Epithelial cell of proximal tubule (primary cell): ENCODE data around the gene FADS2. TPM values are rescaled to one million over a fixed set of nuclear protein-coding genes. Genes with fewer than 3 reads are reported as not detected.

ENCODE experiments used
- DNase-seq: peaks from one replicate; pipeline ENCODE4 v3.0.0-alpha.2; 2011; ENCODE audit warnings: low read depth
- H3K4me3 ChIP-seq: 2 replicates; pipeline ENCODE4 v1.5.1; 2011; ENCODE audit warnings: low read depth, mild to moderate bottlenecking, low read length
- total RNA-seq: library from RNA; depleted of rRNA; stranded (reverse); fragments of >200 nt; gene quantifications from 2 replicates; pipeline ENCODE4 v1.2.3, GENCODE V29; 2015
- TF ChIP-seq, protein P1 (sequence below): conservative IDR thresholded peaks from 2 replicates; pipeline ENCODE4 v1.5.1; 2012; ENCODE audit warnings: low read depth, mild to moderate bottlenecking, low read length

The FADS2 gene
- total RNA-seq, 1 donor from 2014 or later = 169 TPM

GRCh38 chr11:61898247-61898582 is 70.1 kb downstream of the FADS2 start:
- H3K4me3 ChIP-seq = no peak overlapping the region
- TF ChIP-seq, protein P1, sequence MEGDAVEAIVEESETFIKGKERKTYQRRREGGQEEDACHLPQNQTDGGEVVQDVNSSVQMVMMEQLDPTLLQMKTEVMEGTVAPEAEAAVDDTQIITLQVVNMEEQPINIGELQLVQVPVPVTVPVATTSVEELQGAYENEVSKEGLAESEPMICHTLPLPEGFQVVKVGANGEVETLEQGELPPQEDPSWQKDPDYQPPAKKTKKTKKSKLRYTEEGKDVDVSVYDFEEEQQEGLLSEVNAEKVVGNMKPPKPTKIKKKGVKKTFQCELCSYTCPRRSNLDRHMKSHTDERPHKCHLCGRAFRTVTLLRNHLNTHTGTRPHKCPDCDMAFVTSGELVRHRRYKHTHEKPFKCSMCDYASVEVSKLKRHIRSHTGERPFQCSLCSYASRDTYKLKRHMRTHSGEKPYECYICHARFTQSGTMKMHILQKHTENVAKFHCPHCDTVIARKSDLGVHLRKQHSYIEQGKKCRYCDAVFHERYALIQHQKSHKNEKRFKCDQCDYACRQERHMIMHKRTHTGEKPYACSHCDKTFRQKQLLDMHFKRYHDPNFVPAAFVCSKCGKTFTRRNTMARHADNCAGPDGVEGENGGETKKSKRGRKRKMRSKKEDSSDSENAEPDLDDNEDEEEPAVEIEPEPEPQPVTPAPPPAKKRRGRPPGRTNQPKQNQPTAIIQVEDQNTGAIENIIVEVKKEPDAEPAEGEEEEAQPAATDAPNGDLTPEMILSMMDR = no peak
- DNase-seq = no peak

DNA sequence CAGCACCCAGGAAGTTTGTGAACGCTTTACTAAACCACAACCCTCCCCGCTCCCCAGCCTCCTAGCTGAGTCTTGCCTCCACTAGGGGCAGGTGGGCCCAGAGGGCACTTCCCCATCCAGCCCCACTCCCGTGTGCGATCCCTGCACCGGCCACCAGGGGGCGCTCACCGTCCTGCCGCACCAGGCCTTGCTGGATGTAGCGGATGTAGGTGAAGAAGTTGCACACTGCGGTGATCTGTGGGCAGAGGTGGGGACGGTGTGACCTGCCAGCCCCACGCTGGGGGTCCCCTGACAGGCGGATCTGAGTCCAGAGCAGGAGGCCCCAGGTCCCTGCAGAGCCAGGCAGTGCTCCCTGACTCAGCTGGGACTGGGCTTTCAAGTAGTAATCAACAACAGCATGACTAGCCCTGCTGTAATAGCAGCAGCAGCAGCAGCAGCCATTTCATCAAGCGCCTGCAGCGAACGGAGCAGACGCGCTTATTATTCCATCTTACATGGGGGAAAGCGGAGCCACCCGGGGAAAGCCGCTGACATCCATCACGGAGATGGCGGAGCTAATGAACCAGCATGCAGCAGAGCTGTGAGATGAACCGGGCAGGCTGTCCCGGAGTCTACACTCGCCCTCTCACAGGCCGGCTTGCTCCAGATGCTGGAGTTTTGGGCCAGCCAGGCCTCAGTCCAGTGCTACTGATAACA is 71.2 kb downstream of the FADS2 start:
- DNase-seq = no peak
- TF ChIP-seq, protein P1 = peak; percentile 97
- H3K4me3 ChIP-seq = no peak overlapping the region

- no peak for DNase-seq
- TF ChIP-seq, protein P1 = no peak
- no peak overlapping the region for H3K4me3 ChIP-seq
These were observed 72.2 kb downstream of the FADS2 start for GRCh38 chr11:61900251-61900650.

DNA sequence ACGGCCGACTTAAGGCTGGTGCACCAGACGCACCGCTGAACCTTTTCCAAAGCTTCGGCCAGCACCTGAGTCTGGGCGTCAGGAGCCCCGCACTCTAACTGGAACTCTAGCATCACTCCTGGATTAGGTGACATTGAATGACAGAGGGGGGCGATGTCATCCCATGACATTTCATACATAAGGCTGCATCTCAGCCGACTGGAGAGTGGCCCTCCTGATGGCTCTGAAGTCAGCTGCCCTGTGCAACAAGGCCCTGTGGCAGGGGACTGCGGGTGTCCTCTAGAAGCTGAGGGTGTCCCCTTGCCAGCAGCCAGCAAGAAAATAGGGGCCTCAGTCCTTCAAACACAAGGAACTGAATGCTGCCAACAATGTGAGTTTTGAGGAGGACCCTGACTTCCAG is 73.3 kb downstream of the FADS2 start:
- TF ChIP-seq, protein P1 = no peak
- DNase-seq = no peak
- no peak overlapping the region for H3K4me3 ChIP-seq

- no peak for DNase-seq
- TF ChIP-seq, protein P1 = no peak
- no peak overlapping the region for H3K4me3 ChIP-seq
These were observed 74.2 kb downstream of the FADS2 start for GRCh38 chr11:61902313-61902712.

DNA sequence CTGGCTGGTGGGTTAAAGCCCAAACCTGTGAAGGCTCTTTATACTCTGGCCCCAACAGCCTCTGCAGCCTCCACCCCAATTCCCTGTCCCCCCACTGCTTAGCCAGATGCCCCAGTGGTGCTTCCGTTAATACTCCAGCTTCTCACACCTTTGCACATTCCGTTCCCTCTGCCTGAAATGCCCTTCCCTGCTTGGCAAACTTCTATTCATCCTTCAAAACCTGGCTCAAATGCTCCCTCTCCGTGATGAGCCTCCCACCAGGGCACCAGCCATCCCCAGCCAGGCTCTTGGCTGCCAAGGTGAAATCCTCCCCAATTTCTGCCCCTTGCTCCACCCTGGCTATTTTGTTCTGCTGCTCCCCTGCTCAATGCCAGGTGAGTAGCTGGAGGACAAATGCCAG is 75.7 kb downstream of the FADS2 start:
- TF ChIP-seq, protein P1 = no peak
- no peak for DNase-seq
- peak overlapping the region; percentile 48 for H3K4me3 ChIP-seq

DNA sequence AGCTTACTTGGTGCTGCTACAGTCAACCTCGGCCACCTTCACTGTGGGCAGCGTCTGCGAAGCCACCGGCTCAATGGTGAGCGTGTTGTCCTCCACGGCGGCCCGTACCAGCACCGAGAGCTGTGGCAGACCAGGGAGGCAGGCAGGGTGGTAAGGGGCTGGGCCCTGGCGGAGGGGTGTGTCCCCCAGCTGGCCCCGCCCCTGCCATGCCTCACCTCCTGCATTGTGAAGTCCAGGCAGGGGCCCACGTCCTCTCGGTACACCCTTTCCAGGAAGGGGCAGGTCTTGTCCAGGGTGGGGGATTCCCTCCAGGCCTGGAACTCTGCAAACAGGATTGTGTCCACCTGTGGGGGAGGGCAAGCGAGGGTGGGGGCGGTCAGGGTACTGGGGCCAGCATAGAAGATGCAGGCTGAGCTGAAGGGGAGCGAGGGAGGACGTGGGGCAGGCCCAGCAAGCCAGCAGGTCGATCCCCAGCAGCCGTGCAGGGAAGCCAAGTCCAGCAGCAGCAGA is 76.5 kb downstream of the FADS2 start:
- TF ChIP-seq, protein P1 = no peak
- DNase-seq = no peak
- peak overlapping the region; percentile 48 for H3K4me3 ChIP-seq
